Stomach (tissue), 9 donors: ENCODE results near the gene RIMKLA. TPM values are rescaled to one million over a fixed set of nuclear protein-coding genes. Genes with fewer than 3 reads are reported as not detected.

Experiments used
- DNase-seq, 2 donors: peaks; one replicate each; pipeline versions ENCODE4 v3.0.0 to v3.0.0-alpha.2; 2013 to 2019
- H3K27ac ChIP-seq, 5 donors: fragments of 200-600 bp in 4 of 5; sonication (generic) in 4 of 5; one replicate each; pipeline ENCODE4 v1.5.1; 2013 to 2019; ENCODE audit warnings: mild to moderate bottlenecking in 1 of 5, moderate library complexity in 1 of 5
- H3K27me3 ChIP-seq, 3 donors: fragments of 200-600 bp; sonication (generic); one replicate each; pipeline ENCODE4 v1.5.1; 2017 to 2019; ENCODE audit warnings: mixed run types in 1 of 3
- H3K36me3 ChIP-seq, 4 donors: fragments of 200-600 bp; sonication (generic); 1 replicate in 3 of 4; 2 replicates in 1 of 4; pipeline ENCODE4 v1.5.1; 2016 to 2019
- H3K4me1 ChIP-seq, 4 donors: fragments of 200-600 bp; sonication (generic); one replicate each; pipeline ENCODE4 v1.5.1; 2016 to 2019
- H3K4me3 ChIP-seq, 4 donors: fragments of 200-600 bp; sonication (generic) in 3 of 4; one replicate each; pipeline ENCODE4 v1.5.1; 2016 to 2019; ENCODE audit warnings: mild to moderate bottlenecking in 1 of 4
- H3K9me3 ChIP-seq, 4 donors: fragments of 200-600 bp; sonication (generic); one replicate each; pipeline ENCODE4 v1.5.1; 2016 to 2019
- EP300 ChIP-seq: sonication (generic); formaldehyde crosslinking; IDR thresholded peaks from one replicate; pipeline ENCODE4 v1.6.1; 2017; ENCODE audit warnings: antibody characterized with exemption
- POLR2A ChIP-seq, 4 donors: fragments of 450-650 bp; IDR thresholded peaks; one replicate each; pipeline ENCODE4 v1.6.1; 2016; ENCODE audit warnings: antibody characterized with exemption in 4 of 4, control low read depth in 2 of 4, mild to moderate bottlenecking in 1 of 4, moderate library complexity in 1 of 4
- POLR2AphosphoS5 ChIP-seq, 3 donors: sonication (generic); formaldehyde crosslinking; IDR thresholded peaks; one replicate each; pipeline ENCODE4 v1.6.1; 2016; ENCODE audit warnings: antibody characterized with exemption in 3 of 3
- WGBS, 5 donors: extraction: QIAGEN DNeasy Blood & Tissue Kit in 3 of 5; methylation state at CpG; one replicate each; pipeline versions ENCODE4 v1.1.5 to v1.1.7; 2013 to 2018; 5-methylcytosine and 5-hydroxymethylcytosine counted together
- intact Hi-C: fragments of 100-400 bp; cut with DNase I; formaldehyde crosslinking; loops from one replicate; pipeline ENCODE4 v1.15.1; 2023; ENCODE audit warnings: low total_unique reads
- polyA plus RNA-seq, 3 donors: library from polyadenylated mRNA; stranded (reverse); fragments of 200-250 nt; gene quantifications; one replicate each; pipeline ENCODE4 v1.2.3, GENCODE V29; 2013
- total RNA-seq, 5 donors: library from RNA; depleted of rRNA; stranded (reverse); fragments of >200 nt; gene quantifications; one replicate each; pipeline versions ENCODE4 v1.1.0 to v1.2.3, GENCODE V29; 2014 to 2016
- TF ChIP-seq, protein P1 (sequence below), 7 experiments: fragments of 450-650 bp in 4 of 7; fragments of 200-600 bp in 3 of 7; sonication (generic) in 3 of 7; IDR thresholded peaks; one replicate each; pipeline ENCODE4 v1.5.1; 2016 to 2019; ENCODE audit warnings: antibody characterized with exemption in 7 of 7, control low read depth in 2 of 7, mild to moderate bottlenecking in 1 of 7
- donor health status: healthy with polysubstance abuse.
- donor health status: Bipolar disorder and iron deficiency.
- donor health status: healthy.

Gene RIMKLA
- total and polyA plus RNA-seq, 8 donors, result 0.15 to 12.7 (median 0.56) TPM; not detected in 1

- DNase-seq, result no peak
- WGBS, 5 donors, result 75 to 83% (median 79%) methylated on average over 2 of the region's 2 CpGs
- intact Hi-C loops, result no loop called here
- Histone ChIP-seq H3K4me3 (no peak overlapping the region), H3K9me3 (no peaks in the 10 kb centered on the region), H3K27ac (no peak overlapping the region), H3K36me3 (no peaks in the 10 kb centered on the region), H3K27me3 (no peaks in the 10 kb centered on the region), H3K4me1 (no peaks in the 10 kb centered on the region)
- TF ChIP-seq EP300, result no peak
- no peak for TF ChIP-seq POLR2AphosphoS5 (IDR thresholded peaks at IDR 0.05)
- TF ChIP-seq POLR2A (IDR thresholded peaks at IDR 0.05), result no peak
- TF ChIP-seq, protein P1, sequence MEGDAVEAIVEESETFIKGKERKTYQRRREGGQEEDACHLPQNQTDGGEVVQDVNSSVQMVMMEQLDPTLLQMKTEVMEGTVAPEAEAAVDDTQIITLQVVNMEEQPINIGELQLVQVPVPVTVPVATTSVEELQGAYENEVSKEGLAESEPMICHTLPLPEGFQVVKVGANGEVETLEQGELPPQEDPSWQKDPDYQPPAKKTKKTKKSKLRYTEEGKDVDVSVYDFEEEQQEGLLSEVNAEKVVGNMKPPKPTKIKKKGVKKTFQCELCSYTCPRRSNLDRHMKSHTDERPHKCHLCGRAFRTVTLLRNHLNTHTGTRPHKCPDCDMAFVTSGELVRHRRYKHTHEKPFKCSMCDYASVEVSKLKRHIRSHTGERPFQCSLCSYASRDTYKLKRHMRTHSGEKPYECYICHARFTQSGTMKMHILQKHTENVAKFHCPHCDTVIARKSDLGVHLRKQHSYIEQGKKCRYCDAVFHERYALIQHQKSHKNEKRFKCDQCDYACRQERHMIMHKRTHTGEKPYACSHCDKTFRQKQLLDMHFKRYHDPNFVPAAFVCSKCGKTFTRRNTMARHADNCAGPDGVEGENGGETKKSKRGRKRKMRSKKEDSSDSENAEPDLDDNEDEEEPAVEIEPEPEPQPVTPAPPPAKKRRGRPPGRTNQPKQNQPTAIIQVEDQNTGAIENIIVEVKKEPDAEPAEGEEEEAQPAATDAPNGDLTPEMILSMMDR (IDR thresholded peaks at IDR 0.05), result no peak
Measured at GRCh38 chr1:42392255-42392654, 11.7 kb downstream of the RIMKLA start.

DNA sequence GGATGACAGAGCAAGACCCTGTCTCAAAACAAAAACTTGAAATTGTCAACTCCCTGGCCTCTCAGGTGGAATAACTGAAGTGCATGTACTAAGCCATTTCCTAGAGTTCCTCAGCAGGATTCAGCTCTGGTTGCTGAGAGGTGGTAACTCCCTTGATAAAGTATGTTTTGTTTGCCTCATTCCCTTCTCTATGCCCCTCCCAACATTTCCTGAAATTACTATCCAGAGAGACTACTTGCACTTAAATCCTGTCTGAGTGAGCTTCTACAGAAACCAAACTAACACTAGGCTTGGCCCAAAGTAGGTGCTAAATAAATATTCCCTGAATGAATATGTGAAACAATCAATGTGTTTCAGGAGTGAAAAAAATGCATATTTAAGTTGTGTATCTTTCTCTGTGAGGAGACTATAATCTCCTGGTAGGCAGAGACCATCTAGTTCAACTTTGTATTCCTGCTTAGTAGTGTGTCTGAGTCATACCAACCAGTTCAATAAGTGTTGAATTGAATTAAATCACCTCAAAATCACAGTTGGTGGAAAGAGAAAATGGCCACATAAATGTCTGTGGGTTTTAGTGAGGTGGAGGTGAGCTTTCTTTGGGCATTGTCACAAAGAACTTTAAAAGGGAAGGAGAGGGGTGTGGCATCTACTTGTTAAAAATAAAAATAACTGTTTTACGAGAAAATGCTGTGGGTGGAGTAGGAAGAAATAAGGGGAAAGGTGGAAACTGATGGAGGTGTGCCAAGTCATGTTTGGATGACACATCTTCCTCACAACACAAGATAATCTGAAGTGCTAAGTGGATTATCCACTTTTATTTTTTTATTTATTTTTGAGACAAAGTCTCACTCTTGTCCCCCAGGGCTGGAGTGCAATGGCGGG is 12.6 kb downstream of the RIMKLA start:
- no peak overlapping the region for H3K27ac ChIP-seq
- TF ChIP-seq POLR2A (IDR thresholded peaks at IDR 0.05) (no peak), POLR2AphosphoS5 (IDR thresholded peaks at IDR 0.05) (no peak), EP300 (no peak)
- TF ChIP-seq, protein P1 (IDR thresholded peaks at IDR 0.05), result no peak
- H3K4me3 ChIP-seq, result no peak overlapping the region
- no peaks in the 10 kb centered on the region for H3K4me1 ChIP-seq
- intact Hi-C loops, result no loop called here
- no peaks in the 10 kb centered on the region for H3K36me3 ChIP-seq
- no peak for DNase-seq
- WGBS, 5 donors, result 77 to 87% (median 85%) methylated on average over 2 of the region's 2 CpGs
- no peaks in the 10 kb centered on the region for H3K9me3 ChIP-seq
- H3K27me3 ChIP-seq, result no peaks in the 10 kb centered on the region

GRCh38 chr1:42399315-42400100 is 18.9 kb downstream of the RIMKLA start:
- WGBS, 5 donors, result 83 to 92% (median 86%) methylated on average over 8 to 10 of the region's 10 CpGs
- intact Hi-C loops, result no loop called here
- H3K4me3 ChIP-seq, result no peak overlapping the region
- H3K4me1 ChIP-seq, result no peaks in the 10 kb centered on the region
- no peaks in the 10 kb centered on the region for H3K9me3 ChIP-seq
- TF ChIP-seq, protein P1 (IDR thresholded peaks at IDR 0.05), result no peak
- TF ChIP-seq POLR2AphosphoS5 (IDR thresholded peaks at IDR 0.05) (no peak), POLR2A (IDR thresholded peaks at IDR 0.05) (no peak), EP300 (no peak)
- H3K27me3 ChIP-seq, result no peaks in the 10 kb centered on the region
- no peak for DNase-seq
- H3K36me3 ChIP-seq, result peaks cover 0 to 2% (median 1%) of the 10 kb centered on the region in 4 donors
- H3K27ac ChIP-seq, result no peak overlapping the region

- Histone ChIP-seq H3K4me3 (no peak overlapping the region), H3K27me3 (no peaks in the 10 kb centered on the region), H3K36me3 (peaks cover 0 to 13% (median 6%) of the 10 kb centered on the region in 4 donors), H3K27ac (no peak overlapping the region), H3K4me1 (no peaks in the 10 kb centered on the region), H3K9me3 (no peaks in the 10 kb centered on the region)
- no peak for TF ChIP-seq POLR2AphosphoS5 (IDR thresholded peaks at IDR 0.05)
- TF ChIP-seq POLR2A (IDR thresholded peaks at IDR 0.05), result no peak
- TF ChIP-seq, protein P1 (IDR thresholded peaks at IDR 0.05), result no peak
- TF ChIP-seq EP300, result no peak
- DNase-seq, result no peak
- intact Hi-C loops, result no loop called here
- WGBS, 5 donors, result 92 to 97% (median 96%) methylated on average over 1 of the region's 1 CpG
Measured at GRCh38 chr1:42403880-42404400, 23.3 kb downstream of the RIMKLA start.
